Endothelial cell of umbilical vein (primary cell): Measurements from ENCODE around the gene BCAS3. TPM values are rescaled to one million over a fixed set of nuclear protein-coding genes. Genes with fewer than 3 reads are reported as not detected.

ENCODE experiments used
- BruUV-seq: library from RNA; stranded (reverse); fragments of 400-500 nt; replicated peaks from 2 replicates; lab custom pipeline; 2021; lab: Mats Ljungman, UMichigan
- CTCF ChIA-PET: fragments of 300-600, 350-600 bp; sonication (Branson Sonifier 250); formaldehyde crosslinking; loops from one replicate; lab custom pipeline; 2021; ENCODE audit warnings: antibody characterized with exemption, inconsistent platforms; lab: Charles Lee
- POLR2A ChIA-PET: fragments of 300-600, 350-600 bp; sonication (Branson Sonifier 250); formaldehyde crosslinking; loops from one replicate; lab custom pipeline; 2021; ENCODE audit warnings: antibody characterized with exemption, inconsistent platforms; lab: Charles Lee
- DNase-seq: peaks from one replicate; pipeline ENCODE4 v3.0.0-alpha.2; 2011; ENCODE audit warnings: low read depth, low spot score
- FAIRE-seq: peaks from 2 replicates; lab custom pipeline; 2011; peaks lifted over from hg19 to GRCh38; lab: Jason Lieb, UNC
- H2AFZ ChIP-seq: 2 replicates; pipeline ENCODE4 v1.6.0; 2012; ENCODE audit warnings: low read depth, low read length, control low read depth, inconsistent platforms
- H3K27ac ChIP-seq: 2 replicates; pipeline ENCODE4 v1.5.1; 2011; ENCODE audit warnings: low read depth, mild to moderate bottlenecking, control low read depth, low read length, moderate library complexity; ENCODE audit not compliant: insufficient read depth
- H3K27me3 ChIP-seq, 2 experiments: 2 replicates each; pipeline versions ENCODE4 v1.6.0 to v1.6.1; 2011; ENCODE audit warnings: low read length in 2 of 2, mixed read lengths in 1 of 2; ENCODE audit not compliant: control insufficient read depth in 2 of 2, insufficient read depth in 2 of 2
- H3K36me3 ChIP-seq, 2 experiments: 2 replicates in 1 of 2; 3 replicates in 1 of 2; pipeline ENCODE4 v1.5.1; 2011; ENCODE audit warnings: low read length in 2 of 2, mild to moderate bottlenecking in 1 of 2, moderate library complexity in 1 of 2; ENCODE audit not compliant: control insufficient read depth in 2 of 2, insufficient read depth in 2 of 2; ENCODE audit errors: extremely low read depth in 1 of 2
- H3K4me1 ChIP-seq: 3 replicates; pipeline ENCODE4 v1.5.1; 2011; ENCODE audit warnings: mild to moderate bottlenecking, low read length; ENCODE audit not compliant: control insufficient read depth, insufficient read depth; ENCODE audit errors: extremely low read depth
- H3K4me2 ChIP-seq: 2 replicates; pipeline ENCODE4 v1.6.1; 2011; ENCODE audit warnings: low read length, control low read depth, mixed read lengths; ENCODE audit not compliant: insufficient read depth
- H3K4me3 ChIP-seq, 3 experiments: fragments of 200-600 bp in 1 of 3; sonication (generic), shearing (Covaris generic) in 1 of 3; replicated peaks in 1 of 3; 2 replicates each; pipeline ENCODE4 v1.5.1; 2011 to 2016; ENCODE audit warnings: control low read depth in 3 of 3, low read length in 3 of 3, mild to moderate bottlenecking in 2 of 3, inconsistent platforms in 1 of 3, low read depth in 1 of 3, moderate library complexity in 1 of 3; ENCODE audit not compliant: insufficient read depth in 1 of 3
- H3K79me2 ChIP-seq: 2 replicates; pipeline ENCODE4 v1.6.0; 2012; ENCODE audit warnings: low read length, inconsistent platforms; ENCODE audit not compliant: control insufficient read depth, insufficient read depth
- H3K9ac ChIP-seq: replicated peaks from 2 replicates; pipeline ENCODE3; 2011; ENCODE audit warnings: low read length, control low read depth; ENCODE audit not compliant: insufficient read depth; ENCODE audit errors: extremely low read depth
- H3K9me1 ChIP-seq: replicated peaks from 3 replicates; pipeline ENCODE4 v1.6.0; 2011; ENCODE audit warnings: mild to moderate bottlenecking, low read length; ENCODE audit not compliant: control insufficient read depth, insufficient read depth; ENCODE audit errors: extremely low read depth
- H3K9me3 ChIP-seq: replicated peaks from 2 replicates; pipeline ENCODE4 v1.5.1; 2012; ENCODE audit warnings: low read length, inconsistent platforms; ENCODE audit not compliant: control insufficient read depth, insufficient read depth
- H4K20me1 ChIP-seq: replicated peaks from 2 replicates; pipeline ENCODE3; 2011; ENCODE audit warnings: mild to moderate bottlenecking, low read length; ENCODE audit not compliant: control insufficient read depth, insufficient read depth; ENCODE audit errors: extremely low read depth
- CTCF ChIP-seq, 2 donors: IDR thresholded peaks; 1 replicate in 1 of 2; 2 replicates in 1 of 2; pipeline ENCODE4 v1.5.1; 2011; ENCODE audit warnings: low read length in 2 of 2, mild to moderate bottlenecking in 2 of 2, moderate library complexity in 2 of 2, control low read depth in 1 of 2, inconsistent platforms in 1 of 2, low read depth in 1 of 2; ENCODE audit not compliant: insufficient read depth in 1 of 2; ENCODE audit errors: extremely low read depth in 1 of 2
- EZH2 ChIP-seq: IDR thresholded peaks from 2 replicates; pipeline ENCODE4 v1.6.1; 2012; ENCODE audit warnings: borderline replicate concordance, low read depth, mild to moderate bottlenecking, moderate library complexity, low read length, inconsistent platforms; ENCODE audit not compliant: severe bottlenecking
- FOS ChIP-seq: IDR thresholded peaks from 2 replicates; pipeline ENCODE4 v1.6.1; 2011; ENCODE audit warnings: mild to moderate bottlenecking, low read length, moderate library complexity, borderline replicate concordance; ENCODE audit not compliant: insufficient read depth
- GATA2 ChIP-seq: IDR thresholded peaks from 2 replicates; pipeline ENCODE4 v1.7.0; 2011; ENCODE audit warnings: low read depth, mild to moderate bottlenecking, moderate library complexity, mixed read lengths, low read length; ENCODE audit not compliant: insufficient read length, insufficient read depth
- JUN ChIP-seq: IDR thresholded peaks from 2 replicates; pipeline ENCODE4 v1.6.1; 2011; ENCODE audit warnings: borderline replicate concordance, low read depth; ENCODE audit not compliant: insufficient read length, insufficient read depth
- MAX ChIP-seq: IDR thresholded peaks from 2 replicates; pipeline ENCODE4 v1.6.1; 2011; ENCODE audit not compliant: insufficient read depth, insufficient read length
- MYC ChIP-seq: IDR thresholded peaks from one replicate; pipeline ENCODE4 v1.6.1; 2011; ENCODE audit warnings: mild to moderate bottlenecking, low read depth, low read length
- POLR2A ChIP-seq: IDR thresholded peaks from 2 replicates; pipeline ENCODE4 v1.6.1; 2012; ENCODE audit warnings: low read depth, mild to moderate bottlenecking, control low read depth, low read length
- POLR2AphosphoS5 ChIP-seq: IDR thresholded peaks from 2 replicates; pipeline ENCODE4 v1.6.1; 2012; ENCODE audit warnings: low read depth, mild to moderate bottlenecking, control low read depth, low read length, moderate library complexity; ENCODE audit not compliant: insufficient read depth
- dilution Hi-C: fragments of 300-500 bp; cut with MboI; formaldehyde crosslinking; loops from one replicate; pipeline ENCODE4 v1.15.0; 2019; ENCODE audit warnings: low sequenced_read_pairs; ENCODE audit not compliant: extremely low pct_ligation_motif_present
- intact Hi-C: fragments of 100-400 bp; cut with micrococcal nuclease; formaldehyde crosslinking; loops from one replicate; pipeline ENCODE4 v1.10.0; 2022
- polyA plus RNA-seq, 4 experiments: library from polyadenylated mRNA; depleted of rRNA in 3 of 4; stranded (reverse) in 3 of 4; unstranded in 1 of 4; fragments of >200 nt; gene quantifications; 2 replicates each; pipeline versions ENCODE4 v1.2.1 to v1.2.3, GENCODE V29; 2011 to 2012; ENCODE audit warnings: missing spikeins in 1 of 4
- total RNA-seq: library from RNA; stranded (reverse); gene quantifications from 2 replicates; pipeline ENCODE4 v1.2.3, GENCODE V29; 2021

Gene BCAS3
- total and polyA plus RNA-seq, 2 donors (not counting 3 experiments of a cell fraction or from before 2014, with no cell fraction given) = 8.2 to 16.0 TPM

GRCh38 chr17:60749708-60750107 is 72.1 kb downstream of the BCAS3 start:
- Histone ChIP-seq H3K4me3 (no peak overlapping the region), H3K36me3 (no peaks in the 10 kb centered on the region), H3K4me2 (no peak overlapping the region), H3K9me3 (no peaks in the 10 kb centered on the region), H3K27ac (no peak overlapping the region), H4K20me1 (no peaks in the 10 kb centered on the region), H3K79me2 (no peaks in the 10 kb centered on the region), H3K9me1 (no peaks in the 10 kb centered on the region), H3K9ac (no peak overlapping the region), H3K27me3 (no peaks in the 10 kb centered on the region), H3K4me1 (no peaks in the 10 kb centered on the region), H2AFZ (no peak overlapping the region)
- no peak for DNase-seq
- intact Hi-C loops (no loop called here), dilution Hi-C loops (no loop called here)
- ChIA-PET POLR2A (no interaction called here), CTCF (interaction anchor here (1.2 kb wide), 1 partner anchor 14 kb away, joined by 3 read pairs; no protein-coding TSS in a partner anchor)
- no peak for FAIRE-seq
- TF ChIP-seq POLR2A (no peak), JUN (no peak), MAX (no peak), FOS (no peak), EZH2 (no peak), MYC (no peak), POLR2AphosphoS5 (no peak), GATA2 (no peak), CTCF (IDR thresholded peaks at IDR 0.05; ENCODE audit: extremely low read depth in 1 of 2, insufficient read depth in 1 of 2, low read depth in 1 of 2, low read length in 2 of 2) (no peak)
- BruUV-seq = no TSS peak
